ENCODE data around the gene DGKI.

Gene DGKI

DNA sequence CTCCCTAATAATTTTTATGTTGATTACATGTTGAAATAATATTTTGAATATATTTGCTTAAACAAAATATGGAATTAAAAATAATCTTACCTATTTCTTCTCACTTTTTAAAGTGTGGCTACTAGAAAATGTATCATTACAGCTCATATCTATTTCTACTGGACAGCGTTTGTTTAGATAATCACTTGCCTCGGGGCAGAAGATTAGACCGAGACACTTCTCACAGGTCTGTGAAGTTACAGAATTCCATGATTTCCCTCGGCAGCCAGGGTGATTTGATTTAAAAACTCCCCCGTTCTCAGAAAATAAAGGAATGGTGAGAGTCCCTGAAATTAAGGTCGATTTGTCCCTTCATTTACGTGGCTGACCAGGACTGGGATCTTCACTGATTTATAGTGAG, 162.5 kb downstream of the DGKI start:
- no peak for DNase-seq

DNA sequence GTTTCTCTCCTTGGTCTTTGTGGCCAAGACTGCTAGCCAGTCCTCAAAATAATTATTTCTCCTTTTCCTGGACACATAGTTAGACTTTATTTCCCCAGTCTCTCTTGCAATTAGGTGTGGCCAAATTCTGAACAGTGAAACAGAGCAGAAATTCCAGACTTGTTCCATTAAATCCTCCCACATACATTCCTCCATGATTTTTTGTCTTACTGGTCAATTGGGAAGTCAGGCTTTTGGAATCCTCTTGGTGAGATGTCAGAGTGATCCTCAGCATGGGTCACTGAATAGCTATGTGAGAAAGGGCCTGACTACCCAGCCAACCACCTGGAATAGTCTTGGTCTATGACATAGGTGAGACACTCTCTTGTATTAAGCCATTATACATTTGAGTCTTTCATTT, 164.2 kb downstream of the DGKI start:
- no peak for DNase-seq

DNA sequence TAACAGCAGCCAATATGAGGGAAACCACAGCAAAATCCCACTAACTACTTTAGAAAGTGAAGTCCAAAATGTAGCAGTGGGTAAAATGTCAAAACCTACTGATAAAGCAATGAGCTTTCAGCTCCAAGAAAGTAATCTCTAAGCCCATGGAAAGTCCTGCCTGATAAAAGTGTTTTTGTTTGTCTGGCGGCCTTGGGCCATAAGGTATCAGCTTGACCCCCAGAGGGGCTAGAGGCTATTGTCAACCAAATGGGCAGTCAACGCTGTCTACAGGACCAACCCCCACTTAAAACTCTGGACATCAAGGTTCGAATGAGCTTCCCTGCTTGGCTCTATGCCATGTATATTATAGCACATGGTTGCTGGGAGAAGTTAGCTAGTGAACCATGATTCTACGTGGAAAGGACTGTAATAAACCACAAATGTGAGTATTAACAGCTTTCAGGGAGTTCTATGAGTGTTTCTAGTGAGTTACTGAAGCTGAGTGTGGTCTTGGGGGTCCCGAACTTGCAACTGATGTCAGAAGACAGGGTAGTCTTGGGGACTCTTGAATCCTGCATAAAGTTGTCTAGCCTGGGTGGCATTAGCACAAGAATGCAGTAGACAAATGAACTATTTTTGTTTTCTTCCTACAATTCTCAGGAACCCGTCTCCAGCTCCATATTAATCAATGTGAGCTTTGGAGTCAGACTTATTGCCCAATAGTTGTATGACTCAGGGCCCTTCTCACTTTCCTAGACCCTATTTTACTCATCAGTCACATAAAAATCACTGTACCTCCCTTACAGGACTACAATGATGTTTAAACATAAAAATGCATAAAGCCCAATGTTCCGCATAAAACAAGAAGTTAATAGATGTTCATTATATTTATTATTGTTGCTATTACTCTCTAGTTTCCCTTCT, 164.9 kb downstream of the DGKI start:
- DNase-seq, result no peak

DNA sequence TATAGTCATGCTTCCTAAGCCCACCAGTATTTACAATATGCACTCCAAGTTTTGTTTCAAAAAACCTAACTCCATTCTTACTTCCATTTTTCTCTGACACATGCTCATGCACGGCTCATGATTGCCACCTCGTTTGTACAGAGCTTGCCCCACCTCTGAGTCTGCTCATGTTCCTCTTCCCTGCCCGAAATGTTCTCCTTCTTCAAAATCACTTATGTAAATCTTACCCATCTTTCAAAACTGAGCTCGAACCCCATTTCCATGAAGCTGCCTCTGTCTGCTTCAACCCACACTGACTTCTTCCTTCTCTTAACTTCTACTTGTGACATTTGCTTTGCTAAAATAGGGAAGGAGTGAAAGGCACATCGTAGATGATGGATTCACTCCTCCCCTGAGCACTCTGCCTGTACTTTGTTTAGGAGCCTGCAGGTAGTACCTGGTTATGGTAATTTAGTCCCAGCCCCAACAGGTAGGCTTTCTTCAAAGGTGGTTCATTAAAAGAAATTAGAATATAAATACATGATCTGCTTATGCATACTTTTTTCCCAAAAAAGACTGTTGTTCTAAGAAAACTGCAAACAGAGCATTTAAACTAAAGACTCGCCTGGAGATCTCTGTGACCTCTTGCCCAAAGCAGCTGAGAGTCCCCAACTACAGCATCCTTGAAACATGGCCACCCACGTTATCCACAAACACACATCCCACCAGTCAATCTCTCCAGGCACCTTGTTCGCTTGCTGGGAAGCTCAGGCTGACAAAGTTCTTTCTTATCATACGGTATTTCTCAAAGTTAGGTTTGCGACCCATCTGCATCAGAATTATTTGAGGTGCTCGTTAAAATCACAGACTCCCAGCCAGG, 172.0 kb downstream of the DGKI start:
- DNase-seq, result no peak

DNA sequence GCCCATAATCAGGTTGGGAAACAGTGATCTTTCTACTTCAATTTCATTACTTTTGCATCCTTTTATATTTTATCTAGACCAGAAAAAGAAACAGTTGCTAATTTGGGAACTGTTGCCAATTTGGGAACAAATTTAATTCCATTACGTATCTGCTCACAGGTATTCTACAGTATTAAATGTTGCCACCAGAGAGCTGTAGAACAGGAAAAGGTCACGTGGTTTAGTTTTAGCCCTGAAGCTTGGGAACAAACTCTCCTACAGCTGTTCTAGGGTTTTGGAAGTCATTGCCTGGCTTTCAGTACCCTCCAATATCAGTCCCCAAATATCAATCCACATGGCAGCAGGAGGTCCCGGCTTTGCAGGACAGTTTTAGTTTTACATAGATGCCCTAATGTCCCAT, 172.7 kb downstream of the DGKI start:
- no peak for DNase-seq

DNA sequence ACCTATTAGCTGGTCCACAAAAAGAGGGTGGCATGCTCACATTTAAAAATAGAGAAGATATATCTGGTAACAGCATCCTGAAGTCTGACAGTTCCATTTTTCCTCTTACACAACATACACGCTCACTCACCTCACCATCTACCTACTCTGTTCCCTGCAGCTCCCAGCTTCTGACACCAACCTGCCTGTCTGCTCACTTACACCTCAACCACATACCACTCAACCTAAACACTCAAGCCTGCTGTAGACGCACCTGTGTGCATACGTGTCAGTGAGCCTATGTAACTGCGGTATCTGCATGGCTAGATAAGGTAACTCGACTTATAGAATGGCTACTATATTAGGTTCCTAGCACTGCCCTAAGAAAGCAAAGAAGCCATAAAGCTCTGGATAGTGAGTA, 174.9 kb downstream of the DGKI start:
- no peak for DNase-seq

DNA sequence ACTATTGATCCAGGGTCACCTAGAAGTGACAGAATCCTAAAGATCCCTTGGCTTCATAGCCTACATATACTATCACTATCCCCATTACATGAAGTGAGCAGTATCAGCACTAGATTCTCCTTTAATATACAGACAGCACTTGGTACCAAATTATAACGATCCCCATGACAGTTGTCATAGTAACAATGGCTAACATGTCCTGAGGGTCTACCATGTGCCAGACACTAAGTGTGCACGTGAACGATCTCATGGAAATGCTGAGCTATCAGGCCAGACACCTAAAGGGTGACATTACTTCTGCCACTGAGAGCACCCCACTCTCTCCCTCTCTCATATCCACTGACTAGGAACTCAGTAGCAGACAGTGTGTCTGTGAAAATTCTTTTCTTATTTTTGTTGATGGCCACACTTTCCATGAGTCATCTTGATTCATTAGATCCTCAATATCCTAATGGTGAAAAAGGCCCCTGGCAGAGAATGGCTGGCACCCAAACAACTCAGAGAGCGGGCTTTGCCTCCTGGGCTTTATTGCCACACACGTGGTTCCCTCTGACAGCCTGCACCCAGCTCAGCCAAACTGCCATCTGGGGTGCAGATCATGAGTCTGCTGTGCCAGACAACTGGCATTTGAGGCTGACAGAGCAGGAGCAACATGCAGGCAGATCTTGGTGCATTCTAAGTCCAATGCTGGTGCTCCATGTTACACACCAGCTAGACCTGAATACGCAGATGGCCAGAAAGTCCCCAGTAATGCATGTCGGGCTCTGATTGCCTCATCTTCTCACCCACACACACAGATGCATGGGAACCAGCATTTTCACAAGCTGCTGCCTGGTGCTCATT, 176.3 kb downstream of the DGKI start:
- DNase-seq, result no peak

DNA sequence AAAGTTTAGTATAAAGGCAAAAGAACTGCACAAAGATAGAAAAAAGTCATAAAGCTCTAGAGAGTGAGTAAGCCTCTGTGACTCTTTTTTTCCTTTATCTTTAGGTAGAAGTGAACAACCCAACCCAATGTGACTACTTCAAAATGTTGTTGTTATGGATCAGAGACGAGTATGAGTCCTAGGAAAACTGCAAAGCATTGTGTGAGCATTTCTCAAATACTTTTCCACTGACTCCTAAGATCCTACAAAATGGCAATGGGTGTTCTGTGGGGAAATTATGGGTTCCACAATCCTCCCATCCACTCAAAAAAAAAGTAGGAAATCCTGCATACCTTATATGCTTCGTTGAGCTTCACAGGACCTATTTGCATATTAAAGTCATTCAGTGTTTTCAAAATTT, 177.1 kb downstream of the DGKI start:
- DNase-seq, result no peak

DNA sequence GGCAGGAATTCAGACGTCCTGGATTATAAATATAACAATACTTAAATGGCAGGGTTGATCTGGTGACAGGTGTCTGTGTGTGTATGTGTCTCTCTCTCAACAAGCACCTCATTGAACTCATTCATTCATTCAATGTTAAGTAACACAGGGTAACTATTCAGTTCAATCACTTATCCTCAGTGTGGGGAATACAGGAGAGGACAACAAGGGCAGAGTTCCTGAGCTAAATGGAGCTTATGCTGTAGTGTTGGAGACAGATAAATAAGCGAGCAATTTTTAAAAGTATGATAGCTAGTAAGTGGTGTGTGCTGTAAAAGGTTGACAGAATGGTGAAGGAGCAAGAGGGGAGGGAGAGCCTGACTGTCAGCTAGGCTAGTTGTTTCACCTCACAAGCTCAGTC, 178.4 kb downstream of the DGKI start:
- no peak for DNase-seq

DNA sequence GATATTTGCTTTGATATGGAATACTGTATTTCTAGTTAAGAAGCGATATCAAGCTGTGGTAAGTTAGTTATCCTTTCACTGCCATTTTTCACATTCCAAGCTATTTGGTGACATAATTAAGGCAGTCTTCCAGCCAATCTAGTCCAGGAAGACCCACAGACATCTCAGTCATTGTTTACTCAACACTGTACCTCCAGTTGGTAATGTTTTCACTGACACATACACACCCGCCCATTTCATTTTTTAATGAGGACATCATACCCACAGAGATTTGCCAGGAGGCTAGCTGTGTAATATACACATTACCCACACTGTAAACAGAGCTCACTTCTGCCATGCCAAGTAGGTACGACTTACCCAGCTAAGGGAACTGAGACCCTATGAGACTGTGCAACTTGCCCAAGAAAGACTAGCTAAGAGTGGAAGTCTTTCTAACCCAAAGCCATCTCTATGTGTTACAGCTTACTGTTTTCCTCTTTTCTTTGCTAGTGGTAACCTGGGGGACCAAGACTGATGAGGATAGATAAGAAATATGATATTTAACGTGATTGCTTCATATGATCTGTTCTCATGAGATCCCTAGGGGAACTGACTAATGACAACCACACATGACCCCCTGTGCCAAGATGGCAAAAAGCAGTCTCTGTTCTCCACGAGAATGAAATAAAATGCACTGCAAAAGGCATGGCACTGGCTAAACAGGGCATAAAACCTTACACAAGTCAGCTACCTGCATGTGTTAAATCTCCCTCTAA, 179.0 kb downstream of the DGKI start:
- no peak for DNase-seq

DNA sequence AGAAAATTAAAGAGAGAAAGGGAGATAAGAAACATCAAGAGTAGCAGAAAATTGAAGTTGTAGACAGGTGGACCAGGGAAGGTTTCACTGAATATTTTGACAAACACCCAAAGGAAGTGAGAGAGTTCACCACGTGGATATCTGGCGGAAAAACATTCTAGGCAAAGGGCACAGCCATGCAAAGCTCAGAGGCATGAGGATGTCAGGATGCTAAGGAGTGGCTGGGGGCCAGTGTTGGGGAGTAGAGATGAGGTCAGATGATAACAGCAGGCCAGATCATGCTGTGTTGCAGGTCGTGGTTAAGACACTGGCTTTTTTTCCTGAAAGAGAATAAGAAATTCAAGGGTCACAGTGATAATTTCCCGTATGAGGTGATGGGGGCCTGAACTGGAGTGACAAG, 181.9 kb downstream of the DGKI start:
- DNase-seq, result no peak

DNA sequence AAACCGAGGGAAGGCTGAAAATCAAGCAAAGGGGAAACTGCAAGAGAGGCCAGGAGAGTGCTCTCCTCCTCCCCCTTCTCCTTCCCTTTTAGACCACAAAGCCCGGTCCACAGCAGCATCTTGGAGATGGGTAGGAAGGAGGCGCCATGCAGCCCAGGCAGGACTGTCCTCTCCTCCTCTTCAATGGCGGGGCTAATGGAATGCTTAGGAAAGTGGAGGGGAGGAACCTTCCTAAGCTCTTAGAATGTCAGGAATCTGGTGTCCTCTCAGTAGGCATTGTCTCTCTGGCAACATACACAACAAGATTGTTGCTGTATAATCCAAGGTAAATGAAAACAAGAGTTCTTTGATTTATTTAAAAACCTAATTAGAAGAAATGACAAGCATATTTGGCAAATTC, 185.1 kb downstream of the DGKI start:
- no peak for DNase-seq

DNA sequence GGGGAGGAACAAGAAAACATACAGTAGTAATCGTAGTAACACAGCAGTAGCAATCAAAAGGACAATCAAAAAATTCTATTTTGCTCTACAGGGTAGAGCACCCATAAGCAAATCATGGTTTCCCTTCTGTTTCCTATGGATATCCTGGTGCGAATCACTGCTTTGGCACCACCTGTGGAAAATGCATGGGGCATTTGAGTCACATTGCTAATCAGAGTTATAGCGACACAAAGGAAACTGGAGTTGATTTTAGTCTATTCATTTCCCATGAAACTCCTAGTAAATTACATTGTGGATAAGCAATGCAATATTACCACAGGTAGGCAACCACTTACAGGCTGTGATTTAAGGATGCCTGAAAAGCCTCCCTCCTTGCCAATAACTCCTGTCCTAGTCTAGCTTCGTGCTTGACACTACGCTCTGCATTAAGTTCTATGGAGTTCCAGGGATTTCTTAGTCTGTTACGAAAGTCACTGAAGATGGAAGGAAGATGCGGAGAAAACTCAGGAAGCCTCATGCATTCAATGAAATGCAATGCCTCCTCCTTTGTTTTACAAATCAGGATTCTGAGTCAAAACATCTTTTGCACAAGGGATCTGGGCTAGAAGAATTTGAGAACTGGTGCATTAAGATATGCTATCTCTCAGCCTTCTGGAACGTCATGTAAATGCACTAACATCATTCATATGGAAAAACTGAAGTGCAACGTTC, 188.4 kb downstream of the DGKI start:
- DNase-seq, result no peak

DNA sequence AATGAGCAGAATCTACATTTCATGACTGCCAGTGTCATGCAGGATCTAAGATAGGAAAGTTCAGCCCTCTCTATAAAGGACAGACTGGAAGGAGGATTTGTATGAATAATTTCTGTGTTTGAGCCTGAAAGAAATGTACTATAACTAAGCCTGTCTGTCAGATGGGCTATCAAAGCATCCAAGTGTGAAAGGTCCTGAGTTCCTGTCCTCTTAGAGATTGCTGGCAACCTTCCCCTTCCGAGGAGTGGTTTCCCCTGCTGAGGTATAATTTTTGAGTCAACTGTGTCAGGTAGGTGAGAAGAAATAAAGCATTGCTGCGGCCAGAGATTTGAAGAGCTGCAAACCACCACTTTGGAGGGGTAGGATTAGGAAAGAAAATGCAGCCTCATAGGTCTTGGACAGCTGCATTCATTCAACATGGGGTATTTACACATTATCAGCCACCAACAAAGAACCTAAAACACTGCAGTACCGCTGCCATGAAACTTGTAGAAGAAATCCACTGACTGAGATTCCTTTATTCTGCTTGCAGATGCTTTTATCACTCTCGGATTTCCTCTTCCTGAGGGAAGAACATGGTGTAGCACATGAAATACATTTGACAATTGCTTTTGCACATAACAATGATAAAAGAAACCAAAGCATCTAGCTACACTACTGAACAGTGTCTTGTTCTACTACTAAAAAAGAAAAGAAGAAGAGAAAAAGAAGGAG, 189.1 kb downstream of the DGKI start:
- DNase-seq, result no peak

DNA sequence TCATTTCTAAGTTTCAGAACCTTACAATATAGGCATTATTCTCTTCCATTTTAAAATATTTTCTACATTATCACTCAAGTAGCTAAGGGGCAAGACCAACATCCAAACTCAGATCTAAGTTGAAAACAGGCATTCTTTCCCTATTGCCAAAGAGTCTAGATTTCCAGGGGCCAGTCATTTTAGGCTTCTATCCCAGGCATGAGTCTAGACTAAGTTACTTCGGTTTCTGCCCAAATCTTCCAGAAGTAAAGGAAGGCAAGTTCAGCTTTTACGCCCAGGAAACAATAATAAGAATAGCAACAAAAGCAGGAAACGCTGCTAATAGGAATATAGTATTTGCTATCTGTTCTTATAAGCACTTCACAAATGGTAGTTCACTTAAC, 189.9 kb downstream of the DGKI start:
- no peak for DNase-seq

DNA sequence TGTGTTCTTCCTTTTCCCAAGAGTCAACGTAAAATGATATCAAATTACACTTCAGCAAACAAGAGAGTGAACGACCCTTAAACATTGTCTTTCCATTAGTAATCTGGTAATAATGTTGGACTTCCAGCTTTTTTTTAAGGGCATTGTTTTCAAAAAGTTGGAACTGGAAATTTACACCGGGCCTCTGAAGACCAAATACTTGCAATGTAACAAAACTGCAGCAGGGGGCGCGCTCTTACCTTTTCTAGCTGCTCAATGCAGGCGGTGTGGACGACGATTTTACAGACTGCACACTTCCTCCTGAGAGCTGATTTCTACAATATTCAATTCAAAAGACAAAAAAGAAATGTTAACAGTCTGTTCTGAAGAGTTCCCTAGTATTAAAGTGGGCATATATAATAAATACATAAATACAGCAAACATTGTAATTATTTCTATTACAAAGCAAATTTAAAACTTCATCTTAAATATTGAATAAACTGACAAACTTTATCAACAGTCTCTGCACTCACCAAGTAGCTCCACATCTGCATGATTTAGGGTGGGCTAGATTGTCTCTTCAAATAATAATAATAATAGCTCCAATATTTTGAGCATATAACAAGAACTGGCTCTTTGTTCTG, 190.4 kb downstream of the DGKI start:
- no peak for DNase-seq

DNA sequence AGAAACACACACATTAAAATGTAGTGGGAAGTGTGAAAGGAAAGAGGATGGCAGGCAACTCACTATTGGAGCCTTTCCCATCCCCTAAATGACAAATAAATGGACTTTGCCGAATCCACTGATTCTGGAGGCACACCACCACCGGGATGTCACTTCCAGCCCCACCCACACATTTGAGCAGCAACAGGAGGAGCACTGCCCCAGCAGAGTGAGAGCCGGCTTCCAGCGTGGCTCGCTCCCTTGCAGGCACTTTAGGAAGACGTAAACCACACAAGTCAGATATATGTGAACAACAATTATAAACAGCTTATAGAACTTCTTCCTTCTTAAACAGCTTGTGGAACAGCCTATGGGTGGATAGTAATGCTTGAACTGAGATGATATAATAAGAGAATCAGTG, 191.0 kb downstream of the DGKI start:
- DNase-seq, result no peak

DNA sequence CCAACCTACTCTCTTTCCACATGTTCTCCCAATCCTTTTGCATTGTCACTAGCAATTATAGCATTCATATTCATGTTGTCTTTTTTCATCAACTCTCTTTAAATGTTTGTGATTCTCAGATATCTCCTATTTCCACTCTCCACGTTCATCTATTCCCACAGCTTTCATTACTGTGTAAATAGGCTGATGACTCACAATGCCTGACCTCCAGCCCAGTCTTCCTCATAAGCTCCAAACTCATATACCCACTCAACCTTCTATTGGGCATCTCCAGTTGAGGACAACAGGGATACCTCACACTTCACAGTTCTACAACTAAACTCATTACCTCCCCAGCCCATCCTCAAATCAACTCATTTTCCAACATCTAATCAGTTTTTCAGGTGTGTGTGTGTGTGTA, 194.1 kb downstream of the DGKI start:
- no peak for DNase-seq

DNA sequence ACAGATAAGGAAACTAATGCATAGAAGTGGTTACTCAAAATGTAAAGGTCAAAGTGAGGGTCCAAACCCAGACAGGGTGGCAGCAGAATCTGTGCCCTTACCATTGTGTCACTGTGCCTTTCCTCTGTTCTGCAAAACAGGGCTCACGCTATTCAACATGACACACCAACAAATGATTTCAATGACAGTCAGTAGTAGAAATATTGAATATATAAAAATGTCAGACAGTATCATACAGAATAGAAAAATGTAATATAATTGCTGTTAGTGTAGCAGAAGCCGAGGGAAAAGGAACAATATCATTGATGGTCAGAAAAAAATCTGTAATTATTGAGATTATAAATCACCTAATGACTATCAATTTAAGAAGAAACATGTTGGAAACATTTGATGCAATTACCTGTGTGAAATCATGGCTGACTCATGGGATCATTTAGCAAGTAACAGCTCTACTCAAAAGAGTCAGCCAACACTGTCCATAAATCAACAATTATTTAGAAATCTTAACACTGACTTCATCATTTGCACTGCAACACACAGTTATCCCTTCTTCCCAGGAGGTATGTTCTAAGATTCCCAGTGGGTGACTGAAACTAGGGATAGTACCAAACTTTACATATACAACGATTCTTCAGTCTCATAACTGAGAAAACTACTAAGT, 198.7 kb downstream of the DGKI start:
- no peak for DNase-seq

DNA sequence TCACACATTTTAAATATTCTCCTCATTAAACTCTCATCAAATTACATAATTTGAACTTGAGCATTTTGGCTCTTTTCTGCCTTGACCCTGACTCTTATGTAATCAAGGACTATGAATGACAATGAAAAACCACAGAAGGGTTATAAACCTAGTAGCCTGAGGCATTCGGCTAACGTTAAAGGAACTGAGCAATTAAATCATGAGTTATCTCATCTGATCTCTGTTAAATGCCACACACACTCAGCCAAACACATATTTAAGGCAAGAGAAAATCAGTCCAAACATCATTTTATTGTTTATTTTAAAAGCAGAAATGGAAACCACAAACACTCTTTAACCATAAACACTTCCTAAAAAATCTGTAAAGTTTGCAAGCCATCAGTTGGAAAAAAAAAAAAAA, 204.3 kb downstream of the DGKI start:
- no peak for DNase-seq
